Progenitor cell of endocrine pancreas (in vitro differentiated cells): ENCODE results near the gene PRDM16. TPM values are rescaled to one million over a fixed set of nuclear protein-coding genes. Genes with fewer than 3 reads are reported as not detected.

Source experiments
- DNase-seq: peaks from one replicate; pipeline ENCODE4 v3.0.0; 2021; ENCODE audit warnings: low spot score; ENCODE audit not compliant: unreplicated experiment
- H3K27ac Mint-ChIP-seq: 2 replicates; pipeline ENCODE4 v1.8.0; 2021; ENCODE audit warnings: mild to moderate bottlenecking, moderate library complexity, mixed read lengths
- H3K27me3 Mint-ChIP-seq: 2 replicates; pipeline ENCODE4 v1.8.0; 2021; ENCODE audit warnings: mixed read lengths
- H3K36me3 Mint-ChIP-seq: 2 replicates; pipeline ENCODE4 v1.8.0; 2022; ENCODE audit warnings: mixed read lengths; ENCODE audit not compliant: insufficient read depth
- H3K4me1 Mint-ChIP-seq: 2 replicates; pipeline ENCODE4 v1.8.0; 2021; ENCODE audit warnings: low read depth, mixed read lengths
- H3K4me3 Mint-ChIP-seq: 2 replicates; pipeline ENCODE4 v1.8.0; 2021; ENCODE audit warnings: low read depth, mild to moderate bottlenecking, moderate library complexity, mixed read lengths
- H3K9me3 Mint-ChIP-seq: 2 replicates; pipeline ENCODE4 v1.8.0; 2021; ENCODE audit warnings: low read depth, mixed read lengths
- total RNA-seq: library from RNA; stranded (reverse); gene quantifications from 2 replicates; pipeline ENCODE4 v1.2.1, GENCODE V29; 2021
- TF ChIP-seq, protein P1 (sequence below): fragments of 200-600 bp; sonication (generic); IDR thresholded peaks from one replicate; pipeline ENCODE4 v1.5.0; 2021; ENCODE audit warnings: antibody characterized with exemption, mild to moderate bottlenecking; ENCODE audit not compliant: unreplicated experiment

PRDM16 gene
- total RNA-seq, 1 donor from 2014 or later = 69.1 TPM

DNA sequence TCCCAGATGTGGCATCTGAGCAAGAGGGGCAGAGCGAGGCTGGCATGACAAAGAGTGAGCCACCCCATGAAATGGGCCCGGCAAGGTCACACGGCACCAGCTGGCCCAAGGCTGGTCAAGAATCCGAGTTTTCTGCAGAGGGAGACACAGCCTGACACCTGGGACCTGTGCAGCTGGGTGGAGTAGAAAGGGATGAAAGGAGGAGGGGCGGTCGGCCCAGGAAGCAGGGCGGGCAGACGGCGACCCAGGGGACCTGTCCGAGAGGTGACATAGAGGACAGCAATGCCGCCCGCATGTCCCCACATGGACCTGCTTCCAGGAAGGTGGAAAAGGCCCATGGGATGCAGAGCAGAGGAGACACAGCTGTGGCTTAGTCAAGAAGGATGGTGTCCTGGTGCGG is 137.7 kb downstream of the PRDM16 start:
- Mint-ChIP-seq H3K27ac (peak overlapping the region; percentile 69), H3K9me3 (no peaks in the 10 kb centered on the region), H3K4me3 (no peak overlapping the region), H3K36me3 (peaks cover 12% of the 10 kb centered on the region), H3K27me3 (no peaks in the 10 kb centered on the region), H3K4me1 (peaks cover 13% of the 10 kb centered on the region)
- no peak for DNase-seq
- TF ChIP-seq, protein P1, sequence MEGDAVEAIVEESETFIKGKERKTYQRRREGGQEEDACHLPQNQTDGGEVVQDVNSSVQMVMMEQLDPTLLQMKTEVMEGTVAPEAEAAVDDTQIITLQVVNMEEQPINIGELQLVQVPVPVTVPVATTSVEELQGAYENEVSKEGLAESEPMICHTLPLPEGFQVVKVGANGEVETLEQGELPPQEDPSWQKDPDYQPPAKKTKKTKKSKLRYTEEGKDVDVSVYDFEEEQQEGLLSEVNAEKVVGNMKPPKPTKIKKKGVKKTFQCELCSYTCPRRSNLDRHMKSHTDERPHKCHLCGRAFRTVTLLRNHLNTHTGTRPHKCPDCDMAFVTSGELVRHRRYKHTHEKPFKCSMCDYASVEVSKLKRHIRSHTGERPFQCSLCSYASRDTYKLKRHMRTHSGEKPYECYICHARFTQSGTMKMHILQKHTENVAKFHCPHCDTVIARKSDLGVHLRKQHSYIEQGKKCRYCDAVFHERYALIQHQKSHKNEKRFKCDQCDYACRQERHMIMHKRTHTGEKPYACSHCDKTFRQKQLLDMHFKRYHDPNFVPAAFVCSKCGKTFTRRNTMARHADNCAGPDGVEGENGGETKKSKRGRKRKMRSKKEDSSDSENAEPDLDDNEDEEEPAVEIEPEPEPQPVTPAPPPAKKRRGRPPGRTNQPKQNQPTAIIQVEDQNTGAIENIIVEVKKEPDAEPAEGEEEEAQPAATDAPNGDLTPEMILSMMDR = no peak

DNA sequence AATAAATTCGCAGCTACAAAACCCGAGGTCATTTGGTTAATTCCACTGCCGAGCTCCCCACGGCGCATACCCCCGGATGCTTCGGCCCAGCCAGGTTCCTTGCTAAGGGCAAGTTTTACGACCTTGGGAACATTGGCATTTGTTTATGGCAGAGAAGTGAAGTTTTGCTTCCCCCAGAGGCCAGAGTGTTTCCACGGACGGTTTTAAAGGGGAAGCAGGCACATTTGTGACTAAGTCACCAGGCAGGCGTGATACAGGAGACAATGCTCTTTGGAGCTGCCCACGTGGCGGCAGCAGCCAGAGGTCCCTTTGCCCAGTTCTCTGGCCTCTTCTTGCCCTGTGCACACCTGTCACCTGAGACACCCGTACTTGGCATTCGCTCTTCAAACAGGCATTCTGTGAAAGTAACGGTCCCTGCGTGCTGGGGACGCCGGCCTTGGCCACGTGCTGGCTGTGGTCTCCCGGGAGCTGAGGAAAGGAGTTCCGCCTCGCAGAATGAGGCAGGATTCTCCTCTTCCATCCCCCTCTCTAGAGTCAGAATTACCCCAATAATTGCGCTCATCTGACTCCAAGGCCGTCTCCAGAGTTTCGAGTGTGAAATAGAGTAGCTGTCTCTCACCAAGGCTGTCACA is 138.3 kb downstream of the PRDM16 start:
- Mint-ChIP-seq H3K9me3 (no peaks in the 10 kb centered on the region), H3K36me3 (peaks cover 12% of the 10 kb centered on the region), H3K27ac (no peak overlapping the region), H3K27me3 (no peaks in the 10 kb centered on the region), H3K4me1 (peaks cover 13% of the 10 kb centered on the region), H3K4me3 (no peak overlapping the region)
- TF ChIP-seq, protein P1 = no peak
- DNase-seq = no peak

DNA sequence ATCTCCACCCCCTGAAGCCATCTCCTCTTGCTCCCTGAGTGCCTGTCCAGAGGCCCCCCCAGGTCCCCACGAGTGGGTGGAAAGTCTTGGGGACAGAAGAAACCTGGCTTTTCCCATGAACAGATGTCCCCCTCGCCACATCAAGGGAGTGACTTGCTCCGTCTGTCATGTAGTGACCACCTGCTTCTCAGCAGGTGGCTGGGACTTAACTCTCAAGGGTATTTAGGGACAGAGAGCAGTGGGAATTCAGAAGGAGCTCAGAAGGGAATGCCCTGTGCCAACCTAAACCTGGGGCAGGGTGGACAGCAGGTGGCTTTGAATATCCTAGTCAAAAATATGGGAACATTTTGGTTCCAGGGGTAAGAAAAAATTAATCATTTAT is 139.8 kb downstream of the PRDM16 start:
- Mint-ChIP-seq H3K27me3 (no peaks in the 10 kb centered on the region), H3K4me3 (no peak overlapping the region), H3K27ac (no peak overlapping the region), H3K9me3 (no peaks in the 10 kb centered on the region), H3K4me1 (peaks cover 15% of the 10 kb centered on the region), H3K36me3 (peaks cover 11% of the 10 kb centered on the region)
- no peak for DNase-seq
- TF ChIP-seq, protein P1 = no peak

DNA sequence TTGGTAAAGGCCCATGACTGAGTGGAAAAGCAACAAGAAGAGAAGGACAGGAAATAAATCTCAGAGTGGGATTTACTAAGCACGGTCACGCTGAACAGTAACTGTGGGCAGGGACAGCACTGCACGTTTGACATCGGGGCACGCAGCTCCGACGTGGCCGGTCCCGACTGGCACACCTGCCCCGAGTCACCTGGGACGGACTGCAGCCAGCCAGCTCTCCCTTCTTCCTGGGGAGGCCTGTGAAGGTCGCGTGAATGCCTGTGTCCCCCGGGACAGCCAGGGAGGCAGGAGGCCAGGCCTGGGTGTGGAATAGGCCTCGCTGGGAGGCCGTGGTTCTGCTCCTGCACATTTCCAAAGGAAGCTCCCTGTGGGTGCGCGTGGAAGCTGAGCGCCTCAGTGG is 140.2 kb downstream of the PRDM16 start:
- Mint-ChIP-seq H3K36me3 (peaks cover 11% of the 10 kb centered on the region), H3K27me3 (no peaks in the 10 kb centered on the region), H3K9me3 (no peaks in the 10 kb centered on the region), H3K4me1 (peaks cover 16% of the 10 kb centered on the region), H3K4me3 (no peak overlapping the region), H3K27ac (no peak overlapping the region)
- TF ChIP-seq, protein P1 = no peak
- DNase-seq = no peak

DNA sequence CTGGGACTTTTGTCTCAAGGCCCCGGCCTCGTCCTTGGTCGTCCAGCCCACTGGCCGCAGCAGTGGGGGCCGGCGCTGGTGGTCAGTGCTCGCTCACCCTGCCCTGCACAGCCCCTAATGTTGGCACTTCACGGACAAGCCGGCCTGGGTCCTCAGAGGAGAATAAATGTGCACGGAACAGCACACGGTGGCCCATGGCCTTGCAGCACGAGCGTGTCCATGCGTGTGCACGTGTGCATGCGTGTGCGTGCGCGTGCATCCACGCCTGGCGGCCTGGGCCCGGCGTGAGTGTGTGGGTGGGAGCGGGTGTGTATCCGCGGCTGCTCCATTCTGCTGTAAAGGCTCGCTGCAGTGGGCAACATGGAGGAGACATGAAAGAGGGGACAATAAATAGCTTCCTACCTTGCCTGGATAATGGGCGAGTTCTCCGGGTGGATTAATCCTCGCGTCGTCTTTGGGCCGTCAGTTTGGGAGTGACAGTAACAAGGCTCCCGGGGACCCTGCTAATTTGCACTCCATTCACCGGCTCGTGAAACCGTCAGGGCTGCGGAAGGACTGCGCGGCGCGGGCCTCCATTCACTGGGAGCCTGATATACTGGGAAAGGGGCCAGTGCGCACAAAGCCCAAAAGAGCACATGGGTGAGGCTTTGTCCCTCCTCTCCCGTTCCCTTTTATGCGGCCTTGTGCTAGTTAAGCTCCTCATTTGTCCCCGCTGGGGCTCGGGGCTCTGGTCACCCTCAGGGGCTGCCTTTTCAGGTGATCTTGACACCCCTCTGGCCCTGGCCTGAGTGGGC is 142.8 kb downstream of the PRDM16 start:
- TF ChIP-seq, protein P1 = no peak
- H3K9me3 Mint-ChIP-seq = no peaks in the 10 kb centered on the region
- H3K27ac Mint-ChIP-seq = peak overlapping the region; percentile 77
- no peak for DNase-seq
- no peaks in the 10 kb centered on the region for H3K27me3 Mint-ChIP-seq
- H3K4me3 Mint-ChIP-seq = no peak overlapping the region
- peaks cover 15% of the 10 kb centered on the region for H3K4me1 Mint-ChIP-seq
- peaks cover 10% of the 10 kb centered on the region for H3K36me3 Mint-ChIP-seq
